GM10266 (cell line): ENCODE measurements around the gene CTSW.
"Not testable (repeated sequence)": the region's sequence is repeated elsewhere in the genome, so short reads cannot be mapped to it uniquely, and the experiment has no call there.

Experiments used
- DNase-seq: peaks from one replicate; pipeline ENCODE4 v3.0.0; 2012; ENCODE audit errors: extremely low spot score
- TF ChIP-seq, protein P1 (sequence below): IDR thresholded peaks from 2 replicates; pipeline ENCODE4 v1.5.1; 2012; ENCODE audit warnings: mild to moderate bottlenecking, low read depth; ENCODE audit not compliant: control insufficient read depth, insufficient read depth; ENCODE audit errors: missing control alignments

CTSW gene

DNA sequence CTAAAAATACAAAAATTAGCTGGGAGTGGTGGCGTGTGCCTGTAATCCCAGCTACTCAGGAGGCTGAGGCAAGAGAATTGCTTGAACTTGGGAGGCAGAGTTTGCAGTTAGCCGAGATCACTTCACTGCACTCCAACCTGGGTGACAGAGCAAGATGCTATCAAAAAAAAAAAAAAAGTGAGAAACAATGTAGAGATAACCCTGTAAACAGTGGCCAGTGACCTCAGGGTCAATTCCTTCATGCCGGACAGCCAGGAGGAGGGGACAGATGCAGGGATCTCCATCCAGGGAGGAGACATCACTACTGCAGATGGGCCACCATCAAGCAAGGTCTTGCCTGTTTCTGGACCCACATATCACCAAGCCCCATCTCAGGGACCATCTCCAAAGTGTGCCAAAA, 31.9 kb upstream of the CTSW start:
- TF ChIP-seq, protein P1, sequence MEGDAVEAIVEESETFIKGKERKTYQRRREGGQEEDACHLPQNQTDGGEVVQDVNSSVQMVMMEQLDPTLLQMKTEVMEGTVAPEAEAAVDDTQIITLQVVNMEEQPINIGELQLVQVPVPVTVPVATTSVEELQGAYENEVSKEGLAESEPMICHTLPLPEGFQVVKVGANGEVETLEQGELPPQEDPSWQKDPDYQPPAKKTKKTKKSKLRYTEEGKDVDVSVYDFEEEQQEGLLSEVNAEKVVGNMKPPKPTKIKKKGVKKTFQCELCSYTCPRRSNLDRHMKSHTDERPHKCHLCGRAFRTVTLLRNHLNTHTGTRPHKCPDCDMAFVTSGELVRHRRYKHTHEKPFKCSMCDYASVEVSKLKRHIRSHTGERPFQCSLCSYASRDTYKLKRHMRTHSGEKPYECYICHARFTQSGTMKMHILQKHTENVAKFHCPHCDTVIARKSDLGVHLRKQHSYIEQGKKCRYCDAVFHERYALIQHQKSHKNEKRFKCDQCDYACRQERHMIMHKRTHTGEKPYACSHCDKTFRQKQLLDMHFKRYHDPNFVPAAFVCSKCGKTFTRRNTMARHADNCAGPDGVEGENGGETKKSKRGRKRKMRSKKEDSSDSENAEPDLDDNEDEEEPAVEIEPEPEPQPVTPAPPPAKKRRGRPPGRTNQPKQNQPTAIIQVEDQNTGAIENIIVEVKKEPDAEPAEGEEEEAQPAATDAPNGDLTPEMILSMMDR = no peak
- no peak for DNase-seq

DNA sequence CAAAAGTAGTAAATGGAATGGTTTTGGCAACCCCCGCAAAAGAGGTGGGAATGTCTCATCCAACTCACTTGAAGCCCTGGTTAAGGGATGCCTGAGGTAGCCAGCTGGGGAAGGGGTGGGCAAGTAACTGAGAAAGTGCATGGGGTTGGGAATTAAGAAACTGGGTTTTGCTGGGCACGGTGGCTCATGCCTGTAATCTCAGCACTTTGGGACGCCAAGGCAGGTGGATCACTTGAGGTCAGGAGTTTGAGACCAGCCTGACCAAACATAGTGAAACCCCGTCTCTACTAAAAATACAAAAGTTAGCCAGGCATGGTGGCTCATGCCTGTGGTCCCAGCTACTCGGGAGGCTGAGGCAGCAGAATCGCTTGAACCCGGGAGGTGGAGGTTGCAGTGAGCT, 30.9 kb upstream of the CTSW start:
- not testable (repeated sequence) for DNase-seq

DNA sequence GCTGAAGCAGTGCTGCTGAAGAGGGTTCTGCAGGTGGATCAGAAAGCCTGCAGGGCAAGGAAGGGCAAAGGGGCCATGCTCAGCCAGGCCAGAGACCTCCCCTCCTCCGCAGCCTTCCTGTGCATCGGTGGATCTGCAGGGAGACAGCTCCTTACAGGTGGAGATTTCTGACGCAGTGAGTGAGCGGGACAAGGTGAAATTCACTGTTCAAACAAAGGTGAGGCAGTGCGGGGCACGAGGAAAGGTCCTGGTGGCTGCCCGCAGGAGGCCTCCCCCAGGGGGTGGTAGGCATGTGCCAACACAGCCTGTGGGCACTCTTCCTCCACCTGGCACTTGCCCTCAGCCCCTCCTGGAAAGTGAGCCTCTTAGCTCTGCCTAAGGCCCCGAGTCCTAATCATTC, 30.3 kb upstream of the CTSW start:
- TF ChIP-seq, protein P1 = no peak
- no peak for DNase-seq

DNA sequence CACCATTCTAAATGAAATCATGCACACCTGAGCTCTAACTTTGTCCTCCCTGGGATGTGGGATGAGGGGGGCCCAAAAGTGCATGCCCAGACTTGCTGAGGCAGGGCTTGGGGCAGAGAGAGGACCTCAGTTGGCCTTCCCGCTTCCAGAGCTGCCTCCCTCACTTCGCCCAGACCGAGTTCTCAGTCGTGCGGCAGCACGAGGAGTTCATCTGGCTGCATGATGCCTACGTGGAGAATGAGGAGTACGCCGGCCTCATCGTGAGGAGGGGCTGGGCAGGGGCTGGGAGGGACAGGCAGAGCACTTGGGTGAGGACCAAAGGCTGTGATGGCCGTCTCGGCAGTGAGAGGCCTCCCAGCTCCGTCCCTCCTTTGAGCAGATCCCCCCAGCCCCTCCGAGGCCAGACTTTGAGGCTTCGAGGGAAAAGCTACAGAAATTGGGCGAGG, 29.8 kb upstream of the CTSW start:
- TF ChIP-seq, protein P1 = no peak
- no peak for DNase-seq

DNA sequence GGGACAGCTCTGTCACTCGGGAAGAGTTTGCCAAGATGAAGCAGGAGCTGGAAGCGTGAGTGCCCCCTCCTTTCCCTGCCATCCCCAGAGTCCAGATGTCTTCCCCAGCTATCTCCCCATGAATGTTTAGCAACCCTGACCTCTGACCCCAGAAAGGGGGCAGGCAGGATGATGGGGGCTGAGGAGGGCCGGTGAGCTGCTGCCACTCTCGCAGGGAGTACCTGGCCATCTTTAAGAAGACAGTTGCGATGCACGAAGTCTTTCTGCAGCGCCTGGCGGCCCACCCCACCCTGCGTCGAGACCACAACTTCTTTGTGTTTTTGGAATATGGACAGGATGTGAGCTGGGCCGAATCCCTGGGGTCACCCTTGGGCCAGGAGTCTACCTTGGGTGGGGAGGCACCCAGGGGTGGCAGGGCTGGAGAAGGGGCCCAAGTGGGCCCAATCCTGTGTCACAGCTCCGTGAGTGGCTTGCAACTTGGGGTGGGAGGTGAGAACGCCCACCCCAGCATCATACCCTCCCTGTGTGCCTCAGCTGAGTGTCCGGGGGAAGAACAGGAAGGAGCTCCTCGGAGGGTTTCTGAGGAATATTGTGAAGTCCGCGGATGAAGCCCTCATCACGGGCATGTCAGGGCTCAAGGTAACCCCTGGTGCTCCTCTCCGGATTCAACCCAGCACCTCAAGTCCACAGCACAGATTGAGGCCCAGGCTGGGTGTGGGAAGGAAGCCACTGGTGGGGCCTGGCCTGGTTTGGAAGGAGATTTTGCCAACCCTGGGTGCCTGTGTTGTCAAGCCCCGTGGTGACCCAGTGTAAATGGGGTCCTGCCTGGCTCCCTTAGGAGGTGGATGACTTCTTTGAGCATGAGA, 29.2 kb upstream of the CTSW start:
- DNase-seq = no peak

DNA sequence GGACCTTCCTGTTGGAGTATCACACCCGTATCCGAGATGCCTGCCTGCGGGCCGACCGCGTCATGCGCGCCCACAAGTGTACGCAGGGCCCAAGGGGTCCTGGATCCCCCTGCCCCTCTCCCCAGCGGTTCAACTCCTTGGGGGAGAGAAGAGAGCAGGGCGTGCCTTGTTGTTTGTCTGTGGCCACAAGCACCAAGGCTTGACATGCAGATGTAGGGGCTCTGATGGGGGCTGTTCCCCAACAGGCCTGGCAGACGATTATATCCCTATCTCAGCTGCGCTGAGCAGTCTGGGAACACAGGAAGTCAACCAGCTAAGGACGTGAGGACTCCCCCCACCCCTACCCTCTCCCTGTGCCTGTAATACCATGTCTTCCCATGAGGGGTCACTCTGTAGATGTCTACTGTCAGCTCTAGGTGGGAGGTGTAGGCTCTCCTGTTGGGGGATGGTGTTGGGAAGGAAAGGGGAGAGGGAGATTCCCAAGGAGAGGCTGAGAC, 28.5 kb upstream of the CTSW start:
- TF ChIP-seq, protein P1 = peak; percentile 26
- no peak for DNase-seq

More for the DNA sequence above, 29.2 kb upstream of the CTSW start:
- TF ChIP-seq, protein P1 = no peak

DNA sequence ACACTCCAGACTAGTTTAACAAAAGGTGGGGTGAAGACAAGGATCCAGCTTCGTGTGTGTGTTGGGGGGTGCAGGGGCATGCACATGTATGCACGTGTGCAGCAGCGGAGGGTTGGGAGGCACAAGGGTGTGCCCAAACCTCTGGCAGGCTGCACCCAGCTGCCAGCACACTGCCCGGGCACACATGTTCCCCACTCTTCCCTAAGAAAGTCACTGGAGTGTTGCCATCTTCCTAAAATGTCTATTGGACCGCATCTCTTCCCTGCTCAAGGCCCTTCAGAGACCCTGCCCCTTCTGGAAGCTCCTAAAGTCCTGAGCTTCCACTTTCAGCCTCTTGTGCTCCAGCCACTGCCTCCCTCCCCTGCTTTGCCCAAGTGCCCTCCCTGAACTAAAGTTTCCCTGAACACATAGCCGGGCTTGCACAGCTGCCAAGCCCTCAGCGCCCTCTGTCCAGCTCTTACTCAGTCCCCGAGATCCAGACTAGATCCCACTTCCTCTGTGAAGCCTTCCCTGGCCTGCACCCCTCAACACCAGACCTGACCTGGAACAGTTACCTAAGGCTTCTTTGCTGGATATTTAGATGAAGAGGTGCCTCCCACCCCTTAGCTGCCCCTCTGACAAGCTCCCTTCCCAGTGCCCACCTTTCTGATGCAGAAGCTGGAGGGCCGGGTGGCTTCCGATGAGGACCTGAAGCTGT, 27.7 kb upstream of the CTSW start:
- TF ChIP-seq, protein P1 = no peak
- no peak for DNase-seq
